ENCODE measurements around the gene KMT5C.

KMT5C gene

DNA sequence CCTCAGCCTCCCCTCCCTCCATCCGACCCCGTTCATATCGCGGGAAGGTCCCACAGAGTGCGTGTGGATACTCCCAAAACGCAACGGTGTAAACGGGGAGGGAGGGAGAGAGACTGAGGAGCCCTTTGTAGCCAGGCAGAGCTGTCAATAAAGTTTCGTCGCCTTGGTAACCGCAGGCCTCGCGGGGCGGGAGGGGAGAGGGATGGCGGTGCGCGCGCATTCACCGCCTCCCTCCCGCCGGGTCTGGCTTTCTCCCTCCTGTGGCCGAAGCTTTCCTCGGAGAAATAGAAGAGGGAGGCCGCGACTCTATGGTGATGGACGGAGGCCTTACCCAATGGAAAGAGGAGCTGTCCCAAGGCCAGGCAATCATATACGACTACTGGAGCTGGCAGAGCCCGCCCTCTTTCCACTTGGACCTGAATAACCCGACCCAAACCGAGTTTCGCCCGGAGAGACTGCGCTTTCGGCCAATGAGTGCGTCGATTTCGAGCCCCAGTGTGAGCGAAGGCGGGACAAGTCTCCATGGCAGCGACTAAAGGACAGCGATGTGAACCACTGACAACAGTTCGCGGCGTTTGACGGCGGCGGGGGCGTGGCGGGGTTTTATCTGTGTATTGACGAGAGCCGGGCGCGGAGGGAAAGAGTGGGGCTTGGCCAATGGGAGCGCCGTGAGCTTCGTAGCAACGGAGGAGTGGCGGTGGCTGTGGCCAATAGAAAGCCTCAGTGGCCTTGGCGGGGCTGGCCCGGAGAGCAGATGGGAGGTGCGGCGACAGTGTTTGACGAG lies at the start of gene KMT5C:
Gene KMT5C, plus strand, starts transcription at position 772 of the 784 bp plus-strand sequence. CDS start 2,061 bp downstream, outside the sequence.
- H4K20me1 ChIP-seq (ENCODE audit: insufficient read depth): no peaks in the 10 kb centered on the region
- peaks cover 12% of the 10 kb centered on the region for H3K4me1 ChIP-seq (ENCODE audit: low read depth, poor library complexity, severe bottlenecking)
- TF ChIP-seq, protein P1, sequence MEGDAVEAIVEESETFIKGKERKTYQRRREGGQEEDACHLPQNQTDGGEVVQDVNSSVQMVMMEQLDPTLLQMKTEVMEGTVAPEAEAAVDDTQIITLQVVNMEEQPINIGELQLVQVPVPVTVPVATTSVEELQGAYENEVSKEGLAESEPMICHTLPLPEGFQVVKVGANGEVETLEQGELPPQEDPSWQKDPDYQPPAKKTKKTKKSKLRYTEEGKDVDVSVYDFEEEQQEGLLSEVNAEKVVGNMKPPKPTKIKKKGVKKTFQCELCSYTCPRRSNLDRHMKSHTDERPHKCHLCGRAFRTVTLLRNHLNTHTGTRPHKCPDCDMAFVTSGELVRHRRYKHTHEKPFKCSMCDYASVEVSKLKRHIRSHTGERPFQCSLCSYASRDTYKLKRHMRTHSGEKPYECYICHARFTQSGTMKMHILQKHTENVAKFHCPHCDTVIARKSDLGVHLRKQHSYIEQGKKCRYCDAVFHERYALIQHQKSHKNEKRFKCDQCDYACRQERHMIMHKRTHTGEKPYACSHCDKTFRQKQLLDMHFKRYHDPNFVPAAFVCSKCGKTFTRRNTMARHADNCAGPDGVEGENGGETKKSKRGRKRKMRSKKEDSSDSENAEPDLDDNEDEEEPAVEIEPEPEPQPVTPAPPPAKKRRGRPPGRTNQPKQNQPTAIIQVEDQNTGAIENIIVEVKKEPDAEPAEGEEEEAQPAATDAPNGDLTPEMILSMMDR (conservative IDR thresholded peaks at IDR 0.05; ENCODE audit: low read depth, low read length): no peak
- H2AFZ ChIP-seq (ENCODE audit: low read depth): peak within 1 kb of the TSS; percentile 95
- peak within 1 kb of the TSS; percentile 99 for H3K27ac ChIP-seq
- peak within 1 kb of the TSS; percentile 54 for H3K4me3 ChIP-seq (IDR thresholded peaks at IDR 0.05; ENCODE audit: insufficient read depth, low read depth, low read length)
- H3K9ac ChIP-seq: peak within 1 kb of the TSS; percentile 99
- peak within 1 kb of the TSS; percentile 99 for H3K4me2 ChIP-seq
- H3K27me3 ChIP-seq (ENCODE audit: insufficient read depth, low read depth): peaks cover 21% of the 10 kb centered on the region
- H3K79me2 ChIP-seq (ENCODE audit: insufficient read depth, low read depth): peaks cover 11% of the 10 kb centered on the region
- H3K36me3 ChIP-seq (ENCODE audit: insufficient read depth): no peaks in the 10 kb centered on the region

DNA sequence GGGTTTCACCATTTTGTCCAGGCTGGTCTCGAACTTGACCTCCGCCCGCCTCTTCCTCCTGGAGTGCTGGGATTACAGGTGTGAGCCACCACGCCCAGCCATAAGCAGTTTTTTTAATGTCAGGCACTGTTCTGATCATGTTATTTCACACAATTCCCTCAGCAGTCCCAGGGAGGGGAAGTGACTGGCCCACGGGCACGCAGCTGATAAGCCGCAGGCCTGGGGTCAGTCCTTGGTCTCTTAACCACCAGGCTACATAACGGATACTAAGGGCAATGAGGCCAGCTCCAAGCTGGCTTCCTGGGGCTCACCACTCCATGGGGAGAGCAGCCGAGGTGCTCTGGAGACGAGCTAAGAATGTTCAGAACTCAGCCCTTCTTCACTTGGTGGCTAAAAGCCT lies 42.4 kb upstream of the KMT5C start:
- H2AFZ ChIP-seq (ENCODE audit: low read depth): no peak overlapping the region
- no peaks in the 10 kb centered on the region for H3K79me2 ChIP-seq (ENCODE audit: insufficient read depth, low read depth)
- H3K9ac ChIP-seq: no peak overlapping the region
- no peaks in the 10 kb centered on the region for H3K36me3 ChIP-seq (ENCODE audit: insufficient read depth)
- H3K4me3 ChIP-seq (IDR thresholded peaks at IDR 0.05; ENCODE audit: insufficient read depth, low read depth, low read length): no peak overlapping the region
- H4K20me1 ChIP-seq (ENCODE audit: insufficient read depth): no peaks in the 10 kb centered on the region
- no peak overlapping the region for H3K4me2 ChIP-seq
- TF ChIP-seq, protein P1 (conservative IDR thresholded peaks at IDR 0.05; ENCODE audit: low read depth, low read length): no peak
- H3K27me3 ChIP-seq (ENCODE audit: insufficient read depth, low read depth): no peaks in the 10 kb centered on the region
- no peak overlapping the region for H3K27ac ChIP-seq
- peaks cover 11% of the 10 kb centered on the region for H3K4me1 ChIP-seq (ENCODE audit: low read depth, poor library complexity, severe bottlenecking)

DNA sequence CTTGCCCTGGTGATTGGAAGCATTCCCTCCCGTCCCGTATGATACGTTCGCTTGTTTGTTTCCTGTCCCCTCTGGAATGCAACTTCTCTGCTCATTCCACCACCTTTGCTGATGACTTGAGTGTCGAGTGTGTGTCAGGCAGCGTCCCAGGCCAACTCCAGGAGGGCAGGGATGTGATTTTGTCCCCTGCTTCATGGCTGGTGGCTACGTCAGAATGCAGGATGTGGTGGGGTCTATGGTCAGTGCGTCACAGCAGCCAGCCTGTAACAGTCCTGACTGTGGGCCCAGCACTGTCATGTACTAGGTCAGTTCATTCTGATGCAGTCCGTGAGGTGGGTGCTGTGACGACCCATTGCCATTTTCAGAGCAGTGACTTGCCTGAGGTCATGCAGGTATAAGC lies 39.7 kb upstream of the KMT5C start:
- Histone ChIP-seq H3K36me3 (ENCODE audit: insufficient read depth) (no peaks in the 10 kb centered on the region), H4K20me1 (ENCODE audit: insufficient read depth) (no peaks in the 10 kb centered on the region), H2AFZ (ENCODE audit: low read depth) (no peak overlapping the region), H3K79me2 (ENCODE audit: insufficient read depth, low read depth) (no peaks in the 10 kb centered on the region), H3K4me3 (IDR thresholded peaks at IDR 0.05; ENCODE audit: insufficient read depth, low read depth, low read length) (no peak overlapping the region), H3K27me3 (ENCODE audit: insufficient read depth, low read depth) (no peaks in the 10 kb centered on the region), H3K4me2 (no peak overlapping the region), H3K27ac (no peak overlapping the region), H3K9ac (no peak overlapping the region), H3K4me1 (ENCODE audit: low read depth, poor library complexity, severe bottlenecking) (peaks cover 11% of the 10 kb centered on the region)
- TF ChIP-seq, protein P1 (conservative IDR thresholded peaks at IDR 0.05; ENCODE audit: low read depth, low read length): no peak

DNA sequence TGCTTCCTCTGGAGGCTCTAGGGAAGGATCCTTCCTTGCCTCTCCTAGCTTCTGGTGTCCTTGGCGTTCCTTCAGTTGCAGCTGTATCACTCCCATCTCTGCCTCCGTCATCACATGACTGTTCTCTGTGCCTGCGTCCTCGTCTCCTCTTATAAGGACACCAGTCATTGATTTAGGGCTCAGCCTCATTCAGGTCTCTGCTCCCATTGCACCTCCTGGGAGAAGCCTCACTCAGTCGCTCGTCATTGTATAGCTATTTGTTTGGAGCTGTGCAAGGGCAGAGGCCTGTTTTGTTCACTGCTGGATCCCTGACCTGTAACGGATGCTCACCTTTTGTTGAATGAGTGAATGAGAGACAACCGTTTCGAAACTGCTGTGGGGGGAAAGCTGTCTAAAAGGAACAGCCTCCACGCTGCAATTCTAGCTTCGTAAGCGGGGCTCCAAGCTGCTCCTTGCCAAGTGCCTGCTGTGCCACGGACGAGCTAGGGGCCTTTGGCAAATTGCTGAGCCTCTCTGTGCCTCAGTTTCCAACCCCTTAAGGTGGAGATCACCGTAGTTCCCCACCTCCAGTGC lies 38.7 kb upstream of the KMT5C start:
- Histone ChIP-seq H3K4me3 (IDR thresholded peaks at IDR 0.05; ENCODE audit: insufficient read depth, low read depth, low read length) (no peak overlapping the region), H3K27me3 (ENCODE audit: insufficient read depth, low read depth) (no peaks in the 10 kb centered on the region), H3K9ac (no peak overlapping the region; the same call in 1 of the 2 replicates), H3K4me1 (ENCODE audit: low read depth, poor library complexity, severe bottlenecking) (peaks cover 11% of the 10 kb centered on the region), H3K36me3 (ENCODE audit: insufficient read depth) (no peaks in the 10 kb centered on the region), H3K4me2 (peak overlapping the region; percentile 56; the same call in 1 of the 2 replicates), H3K79me2 (ENCODE audit: insufficient read depth, low read depth) (no peaks in the 10 kb centered on the region), H3K27ac (no peak overlapping the region), H4K20me1 (ENCODE audit: insufficient read depth) (no peaks in the 10 kb centered on the region), H2AFZ (ENCODE audit: low read depth) (peak overlapping the region; percentile 68; the same call in 1 of the 2 replicates)
- TF ChIP-seq, protein P1 (conservative IDR thresholded peaks at IDR 0.05; ENCODE audit: low read depth, low read length): no peak

Data from KMS-11 (cell line).